Nephron (organoid): ENCODE data around the gene LMO4.

Experiments
- H3K27ac Mint-ChIP-seq, 3 experiments: 2 replicates each; pipeline ENCODE4 v1.8.0; 2020; ENCODE audit warnings: mixed read lengths in 3 of 3, mild to moderate bottlenecking in 2 of 3, moderate library complexity in 1 of 3
- H3K27me3 Mint-ChIP-seq: 2 replicates; pipeline ENCODE4 v1.8.0; 2021; ENCODE audit warnings: low read depth, mild to moderate bottlenecking, moderate library complexity, mixed read lengths
- H3K36me3 Mint-ChIP-seq: 2 replicates; pipeline ENCODE4 v1.8.0; 2020; ENCODE audit warnings: low read depth, mixed read lengths
- H3K4me1 Mint-ChIP-seq: 2 replicates; pipeline ENCODE4 v1.8.0; 2020; ENCODE audit warnings: mixed read lengths
- H3K4me3 Mint-ChIP-seq, 3 experiments: 2 replicates each; pipeline ENCODE4 v1.8.0; 2020; ENCODE audit warnings: mild to moderate bottlenecking in 3 of 3, mixed read lengths in 3 of 3, moderate library complexity in 2 of 3
- H3K9me3 Mint-ChIP-seq: 2 replicates; pipeline ENCODE4 v1.8.0; 2020; ENCODE audit warnings: mixed read lengths
- TF ChIP-seq, protein P1 (sequence below), 3 experiments: fragments of 200-600 bp; sonication (generic); IDR thresholded peaks; one replicate each; pipeline ENCODE4 v1.5.0; 2021; ENCODE audit warnings: antibody characterized with exemption in 3 of 3; ENCODE audit not compliant: unreplicated experiment in 3 of 3

LMO4 gene

DNA sequence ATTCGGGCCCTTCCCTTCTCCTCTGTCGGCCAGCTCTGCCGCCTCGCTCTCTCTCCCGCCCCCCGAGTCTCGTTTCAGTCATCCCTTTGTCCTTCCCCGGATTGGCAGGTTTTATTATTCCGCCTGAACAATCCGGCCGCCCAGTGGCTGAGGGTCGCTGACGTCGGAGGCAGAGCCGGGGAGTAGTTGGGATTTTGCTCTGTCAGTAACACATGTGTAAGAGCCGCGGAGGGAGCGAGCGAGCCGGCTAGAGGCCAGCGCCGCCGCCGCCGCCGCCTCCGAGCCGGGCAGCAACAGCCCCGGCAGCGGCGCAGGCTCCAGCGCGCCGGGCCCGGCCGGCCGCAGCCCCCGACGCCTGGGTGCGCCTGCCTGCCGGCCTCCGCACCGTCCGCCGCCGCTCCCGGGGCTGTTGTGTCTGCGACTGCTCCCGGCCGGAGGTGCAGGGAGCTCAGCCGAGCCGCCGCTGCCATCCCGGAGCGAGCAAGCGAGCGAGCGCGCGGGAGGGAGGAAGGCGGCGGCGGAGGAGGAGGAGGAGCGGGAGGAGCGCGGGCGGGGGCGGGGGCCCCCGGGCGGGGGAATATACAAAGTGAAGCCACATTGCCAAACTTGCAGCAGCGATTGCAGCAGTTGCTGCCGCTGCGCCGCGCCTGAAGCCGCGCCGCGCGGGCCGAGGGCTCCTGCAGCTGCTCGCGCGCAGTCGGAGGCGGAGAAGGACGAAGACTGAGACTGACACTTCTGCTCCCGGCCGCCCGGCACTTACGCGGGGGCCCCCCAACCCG, at the start of gene LMO4:
LMO4 (plus strand) TSS at position 609 of the 779 bp plus-strand sequence. CDS start 3,136 bp downstream, outside the sequence.
- TF ChIP-seq, protein P1, sequence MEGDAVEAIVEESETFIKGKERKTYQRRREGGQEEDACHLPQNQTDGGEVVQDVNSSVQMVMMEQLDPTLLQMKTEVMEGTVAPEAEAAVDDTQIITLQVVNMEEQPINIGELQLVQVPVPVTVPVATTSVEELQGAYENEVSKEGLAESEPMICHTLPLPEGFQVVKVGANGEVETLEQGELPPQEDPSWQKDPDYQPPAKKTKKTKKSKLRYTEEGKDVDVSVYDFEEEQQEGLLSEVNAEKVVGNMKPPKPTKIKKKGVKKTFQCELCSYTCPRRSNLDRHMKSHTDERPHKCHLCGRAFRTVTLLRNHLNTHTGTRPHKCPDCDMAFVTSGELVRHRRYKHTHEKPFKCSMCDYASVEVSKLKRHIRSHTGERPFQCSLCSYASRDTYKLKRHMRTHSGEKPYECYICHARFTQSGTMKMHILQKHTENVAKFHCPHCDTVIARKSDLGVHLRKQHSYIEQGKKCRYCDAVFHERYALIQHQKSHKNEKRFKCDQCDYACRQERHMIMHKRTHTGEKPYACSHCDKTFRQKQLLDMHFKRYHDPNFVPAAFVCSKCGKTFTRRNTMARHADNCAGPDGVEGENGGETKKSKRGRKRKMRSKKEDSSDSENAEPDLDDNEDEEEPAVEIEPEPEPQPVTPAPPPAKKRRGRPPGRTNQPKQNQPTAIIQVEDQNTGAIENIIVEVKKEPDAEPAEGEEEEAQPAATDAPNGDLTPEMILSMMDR (IDR thresholded peaks at IDR 0.05; ENCODE audit: unreplicated experiment in 3 of 3) = no peak
- H3K4me3 Mint-ChIP-seq = peak within 1 kb of the TSS; percentile 93 to 94 (median 94)
- H3K27ac Mint-ChIP-seq = peak within 1 kb of the TSS; percentile 89 to 98 (median 96)
- peaks cover 15% of the 10 kb centered on the region for H3K36me3 Mint-ChIP-seq
- no peaks in the 10 kb centered on the region for H3K9me3 Mint-ChIP-seq
- H3K4me1 Mint-ChIP-seq = peaks cover 37% of the 10 kb centered on the region
- H3K27me3 Mint-ChIP-seq = peaks cover 6% of the 10 kb centered on the region

- H3K4me1 Mint-ChIP-seq = peaks cover 12% of the 10 kb centered on the region
- H3K9me3 Mint-ChIP-seq = no peaks in the 10 kb centered on the region
- no peaks in the 10 kb centered on the region for H3K36me3 Mint-ChIP-seq
- H3K4me3 Mint-ChIP-seq = no peak overlapping the region
- peak overlapping the region in 2 of 3 experiments; percentile 21 to 43 for H3K27ac Mint-ChIP-seq
- TF ChIP-seq, protein P1 (IDR thresholded peaks at IDR 0.05; ENCODE audit: unreplicated experiment in 3 of 3) = no peak
- H3K27me3 Mint-ChIP-seq = no peaks in the 10 kb centered on the region
Observed at GRCh38 chr1:87279536-87279875, 49.2 kb upstream of the LMO4 start.

GRCh38 chr1:87279966-87280535, 48.6 kb upstream of the LMO4 start:
- Mint-ChIP-seq H3K9me3 (no peaks in the 10 kb centered on the region), H3K27ac (peak overlapping the region in 2 of 3 experiments; percentile 21 to 43), H3K36me3 (no peaks in the 10 kb centered on the region), H3K27me3 (no peaks in the 10 kb centered on the region), H3K4me3 (no peak overlapping the region), H3K4me1 (peaks cover 12% of the 10 kb centered on the region)
- TF ChIP-seq, protein P1 (IDR thresholded peaks at IDR 0.05; ENCODE audit: unreplicated experiment in 3 of 3) = peak in 1 of 3 experiments; percentile 17

GRCh38 chr1:87284456-87285240, 44.0 kb upstream of the LMO4 start:
- no peak overlapping the region for H3K4me3 Mint-ChIP-seq
- H3K4me1 Mint-ChIP-seq = no peaks in the 10 kb centered on the region
- TF ChIP-seq, protein P1 (IDR thresholded peaks at IDR 0.05; ENCODE audit: unreplicated experiment in 3 of 3) = no peak
- H3K9me3 Mint-ChIP-seq = no peaks in the 10 kb centered on the region
- no peaks in the 10 kb centered on the region for H3K27me3 Mint-ChIP-seq
- H3K27ac Mint-ChIP-seq = no peak overlapping the region
- H3K36me3 Mint-ChIP-seq = no peaks in the 10 kb centered on the region

- no peak overlapping the region for H3K27ac Mint-ChIP-seq
- H3K4me3 Mint-ChIP-seq = no peak overlapping the region
- no peaks in the 10 kb centered on the region for H3K9me3 Mint-ChIP-seq
- no peaks in the 10 kb centered on the region for H3K36me3 Mint-ChIP-seq
- peaks cover 8% of the 10 kb centered on the region for H3K4me1 Mint-ChIP-seq
- TF ChIP-seq, protein P1 (IDR thresholded peaks at IDR 0.05; ENCODE audit: unreplicated experiment in 3 of 3) = no peak
- peaks cover 3% of the 10 kb centered on the region for H3K27me3 Mint-ChIP-seq
Observed at GRCh38 chr1:87291107-87291506, 37.6 kb upstream of the LMO4 start.
